Panc1 (cell line): ENCODE data around the gene TIAM2. TPM values are rescaled to one million over a fixed set of nuclear protein-coding genes. Genes with fewer than 3 reads are reported as not detected.

Experiments
- ATAC-seq: fragments of 200-7000 bp; cut with Tn5 transposase; 2 replicates; pipeline ENCODE4 v1.9.1; 2020; ENCODE audit warnings: mild to moderate bottlenecking, moderate library complexity
- BruUV-seq: library from RNA; stranded (reverse); fragments of 400-500 nt; replicated peaks from 2 replicates; lab custom pipeline; 2021; lab: Mats Ljungman, UMichigan
- CTCF ChIA-PET: fragments of 300-600 bp; sonication (Branson Sonifier 250); formaldehyde crosslinking; loops from one replicate; lab custom pipeline; 2022; ENCODE audit warnings: antibody characterized with exemption; lab: Charles Lee
- POLR2A ChIA-PET: fragments of 300-600 bp; sonication (Branson Sonifier 250); formaldehyde crosslinking; loops from one replicate; lab custom pipeline; 2022; ENCODE audit warnings: antibody characterized with exemption; lab: Charles Lee
- DNase-seq: peaks from one replicate; pipeline ENCODE4 v3.0.0-alpha.2; 2010; ENCODE audit warnings: low read depth, low spot score
- H3K27ac ChIP-seq: 2 replicates; pipeline ENCODE4 v1.5.1; 2011; ENCODE audit warnings: mild to moderate bottlenecking, low read length, inconsistent platforms
- H3K27me3 ChIP-seq: fragments of 200-500 bp; sonication (Bioruptor generic); 2 replicates; pipeline ENCODE4 v1.6.0; 2014; ENCODE audit warnings: low read length, inconsistent platforms; ENCODE audit not compliant: control insufficient read depth, insufficient read depth
- H3K36me3 ChIP-seq: fragments of 200-500 bp; sonication (Bioruptor generic); 2 replicates; pipeline ENCODE4 v1.5.1; 2014; ENCODE audit warnings: inconsistent platforms, mild to moderate bottlenecking, low read length, moderate library complexity; ENCODE audit not compliant: control insufficient read depth, insufficient read depth
- H3K4me1 ChIP-seq: 2 replicates; pipeline ENCODE4 v1.5.1; 2011; ENCODE audit warnings: inconsistent platforms, mild to moderate bottlenecking, low read length, moderate library complexity; ENCODE audit not compliant: control insufficient read depth, insufficient read depth
- H3K4me3 ChIP-seq, 2 experiments: 2 replicates each; pipeline ENCODE4 v1.5.1; 2011 to 2012; ENCODE audit warnings: low read depth in 2 of 2, low read length in 2 of 2, mild to moderate bottlenecking in 2 of 2, inconsistent platforms in 1 of 2, moderate library complexity in 1 of 2
- H3K9me3 ChIP-seq: fragments of 200-500 bp; sonication (Bioruptor generic); 2 replicates; pipeline ENCODE4 v1.5.1; 2014; ENCODE audit warnings: low read depth, mild to moderate bottlenecking, inconsistent platforms, low read length, moderate library complexity; ENCODE audit not compliant: control insufficient read depth, insufficient read depth
- CTCF ChIP-seq: fragments of 450-650 bp; IDR thresholded peaks from 2 replicates; pipeline ENCODE4 v1.5.1; 2017; ENCODE audit warnings: mild to moderate bottlenecking
- POLR2AphosphoS5 ChIP-seq: IDR thresholded peaks from 2 replicates; pipeline ENCODE4 v1.6.1; 2012; ENCODE audit warnings: mild to moderate bottlenecking, low read depth, low read length, moderate library complexity
- REST ChIP-seq, 2 experiments: IDR thresholded peaks; 2 replicates each; pipeline ENCODE4 v1.6.1; 2011 to 2012; ENCODE audit warnings: low read depth in 2 of 2, control low read depth in 1 of 2, low read length in 1 of 2, mild to moderate bottlenecking in 1 of 2, moderate library complexity in 1 of 2; ENCODE audit not compliant: insufficient read depth in 1 of 2
- SIN3A ChIP-seq: IDR thresholded peaks from 2 replicates; pipeline ENCODE4 v1.6.1; 2012; ENCODE audit warnings: low read depth, mild to moderate bottlenecking, low read length, moderate library complexity, borderline replicate concordance; ENCODE audit not compliant: insufficient read depth
- TCF7L2 ChIP-seq: IDR thresholded peaks from 2 replicates; pipeline ENCODE4 v1.6.1; 2011; ENCODE audit warnings: mild to moderate bottlenecking, low read depth, low read length, inconsistent platforms
- in situ Hi-C: cut with HindIII; loops from 2 replicates; pipeline ENCODE4 v1.10.0; 2016; ENCODE audit warnings: low sequenced_read_pairs, low pct_unique_long_range_greater_than_20kb
- intact Hi-C: fragments of 100-400 bp; cut with micrococcal nuclease; formaldehyde crosslinking; loops from one replicate; pipeline ENCODE4 v1.10.0; 2022; ENCODE audit not compliant: unreplicated experiment
- total RNA-seq: library from RNA; stranded (reverse); gene quantifications from one replicate; pipeline ENCODE4 v1.2.1, GENCODE V29; 2021; ENCODE audit not compliant: unreplicated experiment

The TIAM2 gene
- total RNA-seq, 1 experiment from 2014 or later = 14.9 TPM

DNA sequence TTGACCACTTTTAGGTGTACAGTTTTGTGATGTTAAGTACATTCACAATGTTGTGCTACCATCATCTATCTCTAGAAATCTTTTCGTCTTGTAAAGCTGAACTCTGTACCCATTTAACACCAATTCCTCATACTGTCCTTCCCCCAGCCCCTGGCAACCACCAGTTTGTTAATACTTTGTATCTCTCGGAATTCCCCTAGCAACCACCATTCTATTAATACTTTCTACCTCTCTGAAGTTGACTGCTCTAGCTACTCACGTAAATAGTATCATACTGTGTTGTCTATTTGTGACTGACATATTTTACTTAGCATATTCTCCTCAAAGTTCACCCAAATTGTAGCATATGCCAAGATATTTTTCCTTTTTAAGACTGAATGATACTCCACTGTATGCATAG is 186.4 kb downstream of the TIAM2 start:
- Histone ChIP-seq H3K27ac (peak overlapping the region; percentile 92), H3K9me3 (no peaks in the 10 kb centered on the region), H3K27me3 (no peaks in the 10 kb centered on the region), H3K4me3 (no peak overlapping the region), H3K4me1 (peaks cover 15% of the 10 kb centered on the region), H3K36me3 (no peaks in the 10 kb centered on the region)
- DNase-seq = no peak
- in situ Hi-C loops = no loop called here
- CTCF ChIA-PET = no interaction called here
- POLR2A ChIA-PET = interaction anchor here (0.5 to 0.6 kb wide), 2 partner anchors 61 to 512 kb away, joined by 3 to 4 read pairs; no protein-coding TSS in a partner anchor
- BruUV-seq = no TSS peak
- no peak for ATAC-seq
- intact Hi-C loops = loop anchor here (10.0 kb wide), 1 partner anchor 133 kb away; the partner anchor contains the start of gene TFB1M
- TF ChIP-seq SIN3A (no peak), TCF7L2 (no peak), CTCF (no peak), POLR2AphosphoS5 (no peak), REST (IDR thresholded peaks at IDR 0.05; ENCODE audit: insufficient read depth in 1 of 2, low read depth in 2 of 2, low read length in 1 of 2) (no peak)

DNA sequence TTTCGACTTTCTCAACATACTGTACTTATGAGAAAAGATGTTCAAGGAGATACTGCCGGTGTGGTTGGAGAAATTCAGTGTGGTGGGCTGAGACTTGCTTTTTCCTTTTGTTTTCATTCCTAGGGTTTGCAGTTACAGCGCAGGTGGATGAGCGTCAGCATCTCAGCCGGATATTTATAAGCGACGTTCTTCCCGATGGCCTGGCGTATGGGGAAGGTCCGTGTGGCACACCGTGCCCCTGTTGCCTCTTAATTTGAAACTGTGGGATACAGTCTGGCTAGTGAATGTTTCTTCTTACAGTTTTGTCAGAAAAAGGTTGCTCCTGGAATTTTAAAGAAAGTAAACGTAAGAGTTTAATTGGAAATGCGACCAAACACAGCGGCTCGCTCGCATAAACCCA is 187.0 kb downstream of the TIAM2 start:
- CTCF ChIA-PET = no interaction called here

More for the DNA sequence above, 187.0 kb downstream of the TIAM2 start:
- Histone ChIP-seq H3K36me3 (no peaks in the 10 kb centered on the region), H3K27ac (peak overlapping the region; percentile 92), H3K4me3 (no peak overlapping the region), H3K4me1 (peaks cover 22% of the 10 kb centered on the region), H3K27me3 (no peaks in the 10 kb centered on the region), H3K9me3 (no peaks in the 10 kb centered on the region)
- intact Hi-C loops (loop anchor here (10.0 kb wide), 1 partner anchor 133 kb away; the partner anchor contains the start of gene TFB1M), in situ Hi-C loops (no loop called here)
- ATAC-seq (no peak), DNase-seq (no peak)
- TF ChIP-seq TCF7L2 = no peak
- TF ChIP-seq REST (IDR thresholded peaks at IDR 0.05; ENCODE audit: insufficient read depth in 1 of 2, low read depth in 2 of 2, low read length in 1 of 2) = no peak
- TF ChIP-seq POLR2AphosphoS5 = no peak
- TF ChIP-seq SIN3A = no peak
- no peak for TF ChIP-seq CTCF
- BruUV-seq = no TSS peak
- POLR2A ChIA-PET = interaction anchor here (0.5 kb wide), 1 partner anchor 513 kb away, joined by 3 read pairs; no protein-coding TSS in a partner anchor
